PC-9 (cell line): ENCODE data around the gene BTRC.

Source experiments
- CTCF ChIP-seq: fragments of 200-600 bp; sonication (generic); conservative IDR thresholded peaks from 2 replicates; pipeline ENCODE4 v1.6.1; 2017; ENCODE audit warnings: mixed run types, antibody characterized with exemption, mild to moderate bottlenecking, moderate library complexity
- EZH2 ChIP-seq: fragments of 200-600 bp; sonication (generic); IDR thresholded peaks from 2 replicates; pipeline ENCODE4 v1.8.0; 2017; ENCODE audit warnings: antibody characterized with exemption, low read depth

GRCh38 chr10:101385866-101386658 is 32.1 kb downstream of the BTRC start:
- no peak for TF ChIP-seq CTCF
- TF ChIP-seq EZH2 = no peak
